ENCODE data around the gene HLA-DOB.

- TF ChIP-seq, protein P1, sequence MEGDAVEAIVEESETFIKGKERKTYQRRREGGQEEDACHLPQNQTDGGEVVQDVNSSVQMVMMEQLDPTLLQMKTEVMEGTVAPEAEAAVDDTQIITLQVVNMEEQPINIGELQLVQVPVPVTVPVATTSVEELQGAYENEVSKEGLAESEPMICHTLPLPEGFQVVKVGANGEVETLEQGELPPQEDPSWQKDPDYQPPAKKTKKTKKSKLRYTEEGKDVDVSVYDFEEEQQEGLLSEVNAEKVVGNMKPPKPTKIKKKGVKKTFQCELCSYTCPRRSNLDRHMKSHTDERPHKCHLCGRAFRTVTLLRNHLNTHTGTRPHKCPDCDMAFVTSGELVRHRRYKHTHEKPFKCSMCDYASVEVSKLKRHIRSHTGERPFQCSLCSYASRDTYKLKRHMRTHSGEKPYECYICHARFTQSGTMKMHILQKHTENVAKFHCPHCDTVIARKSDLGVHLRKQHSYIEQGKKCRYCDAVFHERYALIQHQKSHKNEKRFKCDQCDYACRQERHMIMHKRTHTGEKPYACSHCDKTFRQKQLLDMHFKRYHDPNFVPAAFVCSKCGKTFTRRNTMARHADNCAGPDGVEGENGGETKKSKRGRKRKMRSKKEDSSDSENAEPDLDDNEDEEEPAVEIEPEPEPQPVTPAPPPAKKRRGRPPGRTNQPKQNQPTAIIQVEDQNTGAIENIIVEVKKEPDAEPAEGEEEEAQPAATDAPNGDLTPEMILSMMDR (IDR thresholded peaks at IDR 0.05; ENCODE audit: low read length) = no peak
- no peak for TF ChIP-seq EZH2 (optimal IDR thresholded peaks at IDR 0.05; ENCODE audit: low read depth, low read length)
These were observed 28.1 kb upstream of the HLA-DOB start for GRCh38 chr6:32844839-32845383.

Measured in MM.1S (cell line).